Left ventricle myocardium inferior (tissue), 1 donor: ENCODE data around the gene PSTPIP1. TPM values are rescaled to one million over a fixed set of nuclear protein-coding genes. Genes with fewer than 3 reads are reported as not detected.

ENCODE experiments used
- DNase-seq: peaks from one replicate; pipeline ENCODE4 v3.0.0-alpha.2; 2020
- H3K27ac ChIP-seq: fragments of 200-600 bp; replicated peaks from 2 replicates; pipeline ENCODE4 v1.8.0; 2021
- H3K27me3 ChIP-seq: fragments of 200-600 bp; 2 replicates; pipeline ENCODE4 v1.8.0; 2021; ENCODE audit warnings: low read depth
- H3K36me3 ChIP-seq: fragments of 200-600 bp; 2 replicates; pipeline ENCODE4 v1.8.0; 2021
- H3K4me1 ChIP-seq: fragments of 200-600 bp; 2 replicates; pipeline ENCODE4 v1.8.0; 2021
- H3K4me3 ChIP-seq: fragments of 200-600 bp; 2 replicates; pipeline ENCODE4 v1.8.0; 2021; ENCODE audit warnings: mild to moderate bottlenecking, moderate library complexity
- H3K9me3 ChIP-seq: fragments of 200-600 bp; replicated peaks from 2 replicates; pipeline ENCODE4 v1.8.0; 2021
- CTCF ChIP-seq: fragments of 200-600 bp; IDR thresholded peaks from 2 replicates; pipeline ENCODE4 v1.8.0; 2021; ENCODE audit warnings: antibody characterized with exemption, mild to moderate bottlenecking, borderline replicate concordance
- intact Hi-C: fragments of 100-400 bp; cut with micrococcal nuclease; formaldehyde crosslinking; loops from one replicate; pipeline ENCODE4 v1.11.0; 2022
- total RNA-seq: library from RNA; stranded (reverse); fragmentation: NEBNext Ultra II Directional; extraction: Animal tissue kit (Norgen Biotek cat#: 25700); gene quantifications from one replicate; pipeline ENCODE4 v1.2.1, GENCODE V29; 2021
- donor health status: DM: no; HTN: yes; CAD: no; lungs with severe emphysema.

Gene PSTPIP1
- total RNA-seq, 1 donor from 2014 or later = 3.5 TPM

- H3K4me1 ChIP-seq = peaks cover 19% of the 10 kb centered on the region
- intact Hi-C loops = no loop called here
- H3K27me3 ChIP-seq = no peaks in the 10 kb centered on the region
- no peak overlapping the region for H3K27ac ChIP-seq
- H3K4me3 ChIP-seq = no peak overlapping the region
- H3K9me3 ChIP-seq = no peaks in the 10 kb centered on the region
- H3K36me3 ChIP-seq = no peaks in the 10 kb centered on the region
- TF ChIP-seq CTCF = no peak
- no peak for DNase-seq
These were observed 7.7 kb upstream of the PSTPIP1 start for GRCh38 chr15:76987276-76987675.

- H3K27me3 ChIP-seq = no peaks in the 10 kb centered on the region
- TF ChIP-seq CTCF = no peak
- peak; percentile 78 for DNase-seq
- H3K27ac ChIP-seq = peak overlapping the region; percentile 79
- H3K4me1 ChIP-seq = peaks cover 19% of the 10 kb centered on the region
- no peak overlapping the region for H3K4me3 ChIP-seq
- no peaks in the 10 kb centered on the region for H3K9me3 ChIP-seq
- intact Hi-C loops = no loop called here
- no peaks in the 10 kb centered on the region for H3K36me3 ChIP-seq
These were observed 6.7 kb upstream of the PSTPIP1 start for GRCh38 chr15:76987896-76988860.

- no peak for TF ChIP-seq CTCF
- H3K4me3 ChIP-seq = no peak overlapping the region
- no peaks in the 10 kb centered on the region for H3K27me3 ChIP-seq
- H3K27ac ChIP-seq = peak overlapping the region; percentile 79
- peaks cover 19% of the 10 kb centered on the region for H3K4me1 ChIP-seq
- no peaks in the 10 kb centered on the region for H3K36me3 ChIP-seq
- no peak for DNase-seq
- intact Hi-C loops = no loop called here
- no peaks in the 10 kb centered on the region for H3K9me3 ChIP-seq
These were observed 5.8 kb upstream of the PSTPIP1 start for GRCh38 chr15:76988867-76989780.

GRCh38 chr15:76991048-76991447 is 3.9 kb upstream of the PSTPIP1 start:
- no peaks in the 10 kb centered on the region for H3K36me3 ChIP-seq
- H3K9me3 ChIP-seq = no peaks in the 10 kb centered on the region
- no peak for TF ChIP-seq CTCF
- H3K4me1 ChIP-seq = peaks cover 30% of the 10 kb centered on the region
- intact Hi-C loops = no loop called here
- H3K4me3 ChIP-seq = no peak overlapping the region
- H3K27me3 ChIP-seq = no peaks in the 10 kb centered on the region
- DNase-seq = no peak
- no peak overlapping the region for H3K27ac ChIP-seq
